ENCODE data around the gene PIP5K1B.

Gene PIP5K1B

DNA sequence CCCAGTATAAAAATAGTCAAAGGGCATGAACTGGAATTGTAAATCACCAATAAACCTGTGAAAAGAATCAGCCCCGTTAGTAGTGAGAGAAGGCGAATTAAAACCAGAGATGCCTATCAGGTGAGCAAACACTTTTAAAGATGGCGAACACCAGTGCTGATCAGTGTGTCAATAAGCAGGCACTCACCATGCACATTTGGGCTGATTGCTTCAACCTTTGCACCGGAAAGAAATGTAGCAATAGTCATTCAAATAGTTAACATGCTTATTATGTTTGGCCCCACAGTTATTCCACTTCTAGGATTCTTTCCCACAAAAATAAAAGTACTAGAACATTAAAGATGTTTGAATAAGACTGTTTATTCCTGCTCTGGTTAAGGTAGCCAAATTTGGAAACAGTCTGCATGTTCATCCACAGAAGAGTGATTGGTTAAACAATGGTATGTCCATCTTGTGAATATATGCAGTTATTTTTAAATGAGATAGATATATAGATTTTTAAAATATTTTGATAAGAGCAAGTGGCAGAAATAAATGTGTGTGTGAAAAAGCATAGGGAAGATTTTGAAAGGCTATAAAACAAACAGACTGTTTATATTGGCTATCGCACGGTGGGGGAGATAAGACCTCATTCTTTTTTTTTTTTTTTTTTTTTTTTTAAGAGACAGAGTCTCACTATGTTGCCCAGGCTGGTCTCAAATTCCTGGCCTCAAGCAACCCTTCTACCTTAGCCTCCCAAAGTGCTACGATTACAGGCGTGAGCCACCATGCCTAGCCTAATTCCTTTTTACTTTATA is 112.2 kb downstream of the PIP5K1B start:
- no peak for DNase-seq (ENCODE audit: low spot score)

DNA sequence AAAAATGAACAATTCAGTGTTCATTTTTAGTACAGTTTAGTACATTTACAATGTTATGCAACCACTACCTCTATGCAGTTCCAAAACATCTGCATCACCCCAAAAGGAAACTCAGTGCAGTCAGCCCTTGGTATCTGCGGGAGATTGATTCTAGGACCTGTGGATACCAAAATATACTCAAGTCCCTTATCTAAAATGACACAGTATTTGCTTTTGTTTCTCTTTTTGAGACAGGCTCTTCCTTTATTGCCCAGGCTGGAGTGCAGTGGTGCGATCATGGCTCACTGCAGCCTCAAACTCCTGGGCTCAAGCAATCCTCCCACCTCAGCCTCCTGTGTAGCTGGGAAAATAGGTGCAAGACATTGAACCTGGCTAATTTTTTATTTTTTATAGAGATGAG is 114.0 kb downstream of the PIP5K1B start:
- DNase-seq (ENCODE audit: low spot score), result no peak

DNA sequence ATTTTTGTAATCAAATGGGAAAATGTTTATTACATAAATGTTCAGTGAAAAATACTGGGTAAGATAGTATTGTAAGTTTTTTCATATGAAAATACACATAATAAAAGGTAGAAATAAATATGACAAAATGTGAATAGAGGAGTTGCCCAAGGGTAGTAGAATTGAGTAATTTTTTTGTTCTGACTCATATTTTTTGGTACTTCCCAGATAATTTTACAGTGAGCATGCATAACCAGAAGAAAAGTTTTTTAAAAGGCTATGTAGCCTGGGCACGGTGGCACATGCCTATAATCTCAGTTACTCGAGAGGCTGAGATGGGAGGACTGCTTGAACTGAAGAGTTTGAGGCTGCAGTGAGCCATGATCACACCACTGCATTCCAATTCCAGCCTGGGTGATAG is 116.9 kb downstream of the PIP5K1B start:
- no peak for DNase-seq (ENCODE audit: low spot score)

DNA sequence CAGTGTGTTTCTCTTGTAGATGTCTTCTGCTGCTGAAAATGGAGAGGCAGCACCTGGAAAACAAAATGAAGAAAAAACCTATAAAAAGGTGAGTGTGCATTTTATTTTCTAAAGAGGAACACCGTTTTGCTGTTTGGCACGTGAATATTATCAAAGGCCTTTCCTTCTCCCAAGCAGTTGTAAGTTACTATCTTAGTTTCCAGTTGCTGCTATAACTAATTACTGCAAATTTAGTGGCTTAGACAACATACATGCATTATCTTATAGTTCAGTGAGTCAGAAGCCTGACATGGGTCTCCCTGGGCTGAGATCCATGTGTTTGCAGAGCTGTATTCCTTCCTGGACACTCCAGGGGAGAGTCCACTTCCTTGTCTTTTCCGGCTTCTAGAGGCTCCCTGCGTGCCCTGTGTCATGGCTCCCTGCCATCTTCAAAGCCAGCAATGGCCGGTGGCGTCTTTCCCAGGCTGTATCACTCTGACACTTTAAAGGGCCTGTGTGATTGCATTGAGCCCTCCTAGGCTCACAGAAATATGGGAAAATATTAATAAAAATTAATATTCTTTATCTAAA is 117.6 kb downstream of the PIP5K1B start:
- DNase-seq (ENCODE audit: low spot score), result no peak

DNA sequence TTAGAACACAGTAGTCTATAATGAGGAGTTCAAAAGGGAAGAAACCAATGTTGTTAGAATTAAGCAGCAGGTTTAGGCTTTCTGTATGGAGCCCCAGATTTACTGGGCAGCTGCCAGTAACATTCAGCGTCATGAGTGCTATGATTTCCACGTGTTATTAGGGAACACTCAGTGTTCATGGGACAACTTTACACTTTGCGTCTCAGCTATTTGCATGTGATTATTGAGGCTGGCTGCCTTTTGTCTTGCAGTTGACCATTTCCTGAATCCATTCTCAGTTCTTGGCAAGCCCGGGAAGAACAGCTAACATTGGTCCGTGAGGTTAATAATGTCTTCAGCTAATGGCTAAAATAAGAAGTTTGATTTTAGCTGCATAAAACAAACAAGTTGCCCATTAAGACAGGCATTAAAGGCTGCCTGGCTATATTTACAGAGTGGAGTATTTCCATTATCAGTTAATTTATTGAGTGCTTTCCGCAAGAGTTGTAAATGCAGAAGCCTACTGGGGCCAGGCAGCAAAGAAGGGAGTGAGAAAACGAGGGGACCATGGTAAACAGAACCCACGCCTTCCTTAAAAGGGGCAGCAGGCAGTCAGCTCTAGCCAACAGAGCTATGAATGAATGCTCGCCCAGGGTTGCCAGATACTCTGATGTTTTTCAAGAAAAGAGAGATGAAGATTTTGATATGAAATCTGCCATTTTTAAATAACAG is 120.9 kb downstream of the PIP5K1B start:
- DNase-seq (ENCODE audit: low spot score), result no peak

DNA sequence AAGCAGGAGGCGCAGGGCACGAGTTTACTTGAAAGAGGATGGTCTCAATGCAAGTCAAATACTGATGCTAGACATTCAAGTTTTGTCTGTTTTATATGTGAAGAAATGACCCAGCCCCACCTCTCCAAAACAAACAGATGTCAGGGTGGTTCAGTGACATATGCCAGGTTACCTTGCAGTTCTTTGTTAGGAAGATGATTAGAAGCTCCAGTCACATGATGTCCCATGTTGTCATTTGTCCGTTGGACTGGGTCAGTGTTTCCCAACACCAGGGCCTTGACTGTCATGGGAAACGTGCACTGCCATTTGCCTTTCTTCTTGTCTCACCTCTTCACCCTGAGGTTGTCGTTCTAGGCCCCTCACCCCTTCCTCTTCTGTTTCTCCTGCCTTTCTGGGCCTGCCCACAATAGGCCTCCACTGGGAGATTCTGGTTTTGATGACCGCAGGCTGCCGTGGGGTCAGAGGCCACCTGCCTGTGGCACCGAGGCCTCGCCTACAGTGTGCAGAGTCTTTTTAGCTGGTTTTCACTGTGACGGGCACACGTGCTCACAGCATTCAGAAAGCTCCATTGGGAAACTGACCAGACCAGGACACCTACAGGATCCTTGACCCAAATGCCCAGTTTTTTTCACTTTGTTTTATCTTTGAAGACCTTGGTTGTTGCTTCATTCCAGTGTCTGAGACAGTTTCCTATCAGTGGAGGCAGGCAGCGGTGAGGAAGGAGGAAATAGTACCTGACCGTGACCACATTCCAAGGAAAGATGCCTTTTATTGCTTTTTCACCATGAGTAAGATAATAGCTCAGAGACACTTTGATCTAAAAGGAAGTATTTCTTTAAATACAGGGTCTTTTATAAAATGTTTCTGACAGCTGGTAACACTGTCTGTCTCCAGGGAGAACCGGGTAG is 123.1 kb downstream of the PIP5K1B start:
- DNase-seq (ENCODE audit: low spot score), result no peak

DNA sequence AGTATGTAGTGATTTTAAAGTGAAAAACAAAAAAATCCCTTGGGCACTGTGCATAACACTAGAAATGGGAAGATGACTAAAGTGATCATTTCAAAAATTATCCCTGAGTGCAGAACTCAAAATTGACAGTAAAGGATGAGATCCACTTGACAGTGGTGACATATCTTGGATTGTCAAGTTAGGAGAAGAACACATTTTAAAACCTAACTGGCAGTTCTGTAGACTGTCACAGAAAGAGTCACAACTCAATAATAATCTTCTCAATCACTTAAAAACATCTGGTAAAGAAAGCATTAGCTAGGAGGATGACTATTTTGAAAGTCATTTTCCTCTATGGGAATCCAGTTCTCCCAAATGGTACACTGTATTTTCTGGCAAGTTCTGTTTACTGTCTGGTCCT is 127.1 kb downstream of the PIP5K1B start:
- no peak for DNase-seq (ENCODE audit: low spot score)

DNA sequence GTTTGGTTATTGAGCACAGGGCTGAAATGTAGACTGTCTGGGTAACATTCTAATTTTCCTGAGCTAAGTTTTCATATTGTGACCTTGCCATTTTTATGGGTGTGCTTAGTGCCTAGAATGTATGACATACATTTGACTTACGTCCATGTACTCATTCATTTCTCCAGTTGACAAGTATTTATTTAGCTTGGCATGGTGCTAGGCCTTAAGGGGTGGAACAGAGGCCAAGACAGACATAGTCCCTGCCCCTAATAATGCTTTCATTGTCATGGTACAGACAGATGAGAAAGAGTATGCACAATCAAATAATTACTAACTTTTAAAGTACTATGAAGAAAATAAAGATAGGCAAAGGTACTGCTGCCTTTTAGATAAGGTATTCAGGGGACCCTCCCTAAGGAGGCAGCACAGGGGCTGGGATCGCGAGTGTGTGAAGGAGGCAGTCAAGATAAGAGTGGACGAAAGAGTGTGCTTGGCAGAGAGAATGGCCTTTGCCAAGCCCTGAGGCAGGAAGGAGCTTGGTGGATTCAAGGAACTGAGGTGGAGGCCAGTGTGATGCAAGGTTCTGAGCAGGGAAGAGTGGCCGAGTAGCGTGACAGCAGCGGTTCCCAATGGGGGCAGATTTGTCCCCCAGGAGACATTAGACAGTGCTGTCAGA is 128.0 kb downstream of the PIP5K1B start:
- DNase-seq (ENCODE audit: low spot score), result no peak

DNA sequence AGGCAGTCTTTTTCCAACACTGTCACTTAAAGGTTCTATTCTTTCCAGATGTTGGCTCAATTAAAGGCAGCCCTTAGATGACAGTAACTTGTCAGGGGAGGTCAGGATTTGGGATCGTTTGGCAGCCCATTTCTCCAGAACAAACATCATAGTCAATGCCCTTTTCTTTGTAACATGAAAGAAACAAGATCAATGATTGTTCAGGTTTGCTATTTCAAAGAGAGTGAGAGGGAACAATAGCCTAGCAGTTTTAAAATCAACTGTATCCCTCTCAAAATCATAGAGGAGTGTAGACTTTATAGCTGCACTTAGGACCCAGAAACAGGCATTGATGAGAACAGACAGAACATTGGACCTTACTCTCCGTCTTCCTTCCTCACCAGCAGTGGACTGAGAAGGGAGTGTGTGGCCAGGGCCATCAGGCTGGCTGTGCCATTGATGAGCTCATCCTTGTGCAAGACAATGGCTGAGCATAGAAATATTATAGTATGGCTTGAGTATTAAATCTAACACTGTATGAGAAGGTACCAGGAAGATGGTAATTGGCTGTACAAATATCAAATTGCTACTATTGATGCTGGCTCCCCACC is 130.0 kb downstream of the PIP5K1B start:
- DNase-seq (ENCODE audit: low spot score), result no peak

DNA sequence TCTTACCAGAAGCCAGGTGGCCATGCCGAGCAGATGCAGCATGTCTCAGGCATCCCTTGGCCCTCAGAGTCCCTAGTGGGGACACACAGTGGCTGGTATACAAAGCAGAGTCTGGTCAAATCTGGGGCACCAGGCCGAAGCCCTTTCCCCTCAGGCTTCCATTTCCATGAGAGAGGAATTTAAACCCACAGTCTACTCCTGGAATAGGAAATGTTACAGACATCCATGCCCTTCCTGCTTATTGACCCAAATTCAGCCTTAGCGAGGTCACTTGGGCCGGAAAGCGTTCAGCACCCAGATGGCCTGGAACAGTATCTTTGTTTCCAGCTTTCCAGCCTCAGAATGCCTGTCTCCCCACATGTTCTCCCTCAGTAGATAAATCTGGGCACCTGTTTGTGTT is 131.7 kb downstream of the PIP5K1B start:
- DNase-seq (ENCODE audit: low spot score), result no peak

DNA sequence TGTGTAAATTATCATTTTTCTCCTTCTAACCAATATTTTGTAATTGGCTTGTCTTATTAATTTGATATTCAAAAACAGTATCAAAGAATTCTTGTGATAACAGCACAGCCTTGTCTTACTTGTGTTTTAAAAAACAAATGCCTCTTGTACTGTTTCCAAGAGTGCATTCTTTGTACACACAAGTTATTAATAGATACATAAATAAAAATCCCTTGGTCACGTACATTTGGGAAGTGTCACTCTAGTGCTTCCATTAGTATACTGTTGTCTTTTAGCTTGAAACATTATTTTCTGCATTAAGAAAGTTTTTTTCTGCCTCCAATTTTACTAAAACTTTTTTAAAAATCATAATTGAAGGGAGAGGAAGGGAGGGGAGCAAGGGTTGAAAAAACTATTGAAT is 133.2 kb downstream of the PIP5K1B start:
- no peak for DNase-seq (ENCODE audit: low spot score)

DNA sequence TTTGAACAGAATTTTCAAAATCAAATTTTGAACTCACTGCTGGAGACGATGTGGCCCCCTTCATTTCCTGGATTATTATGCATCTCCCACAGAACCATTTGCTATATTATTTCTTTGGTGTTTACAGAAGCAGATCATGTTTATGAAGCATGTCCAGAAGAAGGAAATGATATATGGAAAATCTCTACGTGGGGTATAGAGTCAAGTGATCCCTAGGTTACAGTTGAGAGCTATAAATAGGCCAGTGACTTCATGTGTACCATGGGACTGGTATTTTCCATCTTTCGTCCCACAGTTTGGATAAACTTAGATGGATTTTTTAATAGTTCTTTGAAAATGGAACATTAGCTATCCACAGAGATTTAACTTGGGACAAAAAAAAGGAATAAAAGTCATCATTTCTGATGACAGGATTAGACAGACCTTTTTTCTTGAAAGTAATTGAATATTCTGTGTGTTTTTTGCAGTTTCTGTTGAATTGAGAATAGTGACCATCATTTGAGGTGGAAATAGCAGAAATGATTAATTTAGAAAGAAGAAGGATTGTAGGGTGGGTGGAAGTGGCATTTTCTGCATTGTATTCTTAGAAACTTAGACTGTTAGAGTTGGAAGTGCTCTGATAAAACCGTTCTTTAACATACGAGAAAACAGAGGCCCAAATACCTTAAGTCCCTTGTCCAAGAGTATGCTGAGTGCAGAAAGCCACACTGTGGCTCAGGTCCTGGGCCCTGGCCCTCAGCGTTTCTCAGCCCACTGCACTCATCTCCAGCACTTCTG is 136.4 kb downstream of the PIP5K1B start:
- no peak for DNase-seq (ENCODE audit: low spot score)

DNA sequence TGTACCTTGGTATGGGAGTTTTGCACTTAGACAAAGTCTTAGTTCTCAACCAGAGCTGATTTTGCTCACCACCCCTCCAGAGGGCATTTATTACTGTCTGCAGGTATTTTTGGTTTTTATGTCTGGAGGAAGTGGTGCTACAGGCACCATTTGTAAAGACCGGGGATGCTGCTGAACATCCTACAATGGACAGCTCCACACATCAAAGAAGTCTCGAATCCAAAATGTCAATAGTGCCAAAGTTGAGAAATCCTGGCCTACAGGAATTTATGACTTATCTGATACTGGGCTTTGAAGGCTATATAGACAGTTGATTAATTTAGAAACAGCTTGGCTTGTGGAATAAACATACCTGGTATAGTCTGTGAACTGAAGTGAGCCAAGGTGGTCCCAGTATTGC is 137.5 kb downstream of the PIP5K1B start:
- DNase-seq (ENCODE audit: low spot score), result no peak

DNA sequence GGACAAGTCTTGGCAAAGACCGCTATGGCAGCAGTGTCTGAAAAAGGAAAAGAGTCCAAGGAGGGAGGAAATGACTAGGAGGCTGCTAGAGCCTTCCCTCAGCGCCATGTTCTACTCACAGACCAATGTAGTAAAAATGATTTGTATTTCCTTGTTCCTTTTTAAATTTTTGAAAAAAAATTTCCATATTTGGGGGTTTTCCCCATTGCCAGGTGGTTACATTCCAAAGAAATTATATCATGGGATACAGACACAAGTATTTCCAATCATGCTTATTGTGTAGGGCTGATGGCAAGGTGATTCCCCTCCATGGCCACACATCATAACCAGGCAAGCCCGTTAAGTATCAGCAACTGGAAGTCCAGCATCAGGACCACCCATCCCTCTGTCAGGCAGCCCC is 138.2 kb downstream of the PIP5K1B start:
- peak; percentile 80 for DNase-seq (ENCODE audit: low spot score)

DNA sequence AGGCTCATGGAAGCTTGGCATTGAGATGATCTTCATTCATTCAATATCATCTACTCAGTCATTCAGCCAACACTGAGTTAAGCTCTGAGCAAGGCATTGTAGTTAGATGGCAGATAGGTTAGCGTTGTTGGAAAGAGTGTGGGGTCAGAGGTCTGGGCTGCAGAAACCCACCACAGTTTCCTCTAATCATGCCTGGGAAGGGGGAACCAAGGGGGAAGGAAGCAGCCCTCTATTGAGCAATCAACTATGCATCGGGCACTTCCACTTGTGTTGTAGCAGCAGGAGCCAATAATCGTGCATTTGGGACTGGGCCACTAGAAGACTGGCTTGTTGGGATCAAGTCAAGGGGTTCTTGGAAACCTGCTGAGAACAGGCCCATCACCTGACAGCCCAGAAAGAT is 139.1 kb downstream of the PIP5K1B start:
- no peak for DNase-seq (ENCODE audit: low spot score)

DNA sequence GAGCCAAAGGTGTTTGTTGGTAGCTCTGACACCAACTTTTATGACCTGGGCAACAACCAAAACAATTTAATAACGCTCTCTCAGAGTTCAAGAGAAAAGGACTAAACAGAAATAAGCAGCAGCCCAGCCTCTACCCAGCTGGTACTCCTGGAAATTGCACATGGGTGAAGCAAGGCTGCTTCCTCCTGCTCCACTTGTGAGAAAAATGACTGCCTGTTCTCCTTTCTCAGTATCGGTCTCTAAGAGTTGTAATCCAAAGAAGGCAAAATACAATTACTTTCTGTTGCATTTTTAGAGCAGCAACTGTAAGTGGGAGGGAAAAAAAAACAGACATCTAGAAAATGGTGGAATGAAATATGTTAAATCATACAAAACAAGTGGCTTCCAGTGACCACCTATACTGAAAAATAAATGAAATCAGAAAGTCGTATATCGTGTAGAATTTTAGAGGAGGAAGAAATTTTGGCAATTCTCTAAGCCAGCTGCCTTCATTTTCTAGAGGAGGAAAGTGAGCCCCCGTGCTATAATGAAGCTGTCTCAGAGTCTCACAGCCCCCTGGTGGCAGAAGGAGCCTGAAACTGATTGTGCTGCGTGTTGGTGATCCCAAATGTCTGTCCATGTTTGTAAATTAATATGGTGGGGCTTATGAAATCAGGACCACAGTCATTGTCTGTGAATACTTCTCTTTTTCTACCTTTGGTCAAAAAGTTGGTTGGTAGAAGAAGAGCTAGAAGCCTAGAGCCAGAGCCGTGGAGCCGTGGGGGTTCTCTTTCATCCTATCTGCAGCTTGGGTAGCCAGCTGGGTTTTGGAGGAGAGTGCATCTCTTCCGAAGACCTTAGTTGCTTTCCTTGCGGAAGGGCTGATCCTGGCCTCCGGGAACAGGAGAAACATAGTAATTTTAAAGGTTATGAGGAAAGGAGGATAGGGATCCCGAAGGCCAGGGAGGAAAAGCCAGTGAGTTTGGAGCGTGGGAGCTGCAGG is 139.9 kb downstream of the PIP5K1B start:
- no peak for DNase-seq (ENCODE audit: low spot score)

DNA sequence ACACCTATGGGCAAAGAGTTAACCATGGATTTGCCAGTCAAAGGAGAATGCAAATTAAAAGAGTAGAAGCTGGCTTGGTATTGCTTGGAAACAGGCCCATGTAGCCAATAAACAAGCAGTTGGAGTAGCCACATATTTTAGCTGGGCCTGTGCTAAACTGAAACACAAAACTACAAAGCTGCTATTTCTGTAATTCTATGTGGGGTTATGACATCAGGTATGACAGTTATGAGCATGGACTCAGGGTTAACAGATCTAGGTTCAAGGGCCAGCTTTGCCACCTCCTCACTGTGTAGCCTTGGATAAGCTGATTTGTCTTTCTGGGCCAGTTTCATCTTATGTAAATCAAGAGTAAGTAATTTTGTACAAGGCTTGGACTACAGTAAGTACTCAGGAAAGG is 142.7 kb downstream of the PIP5K1B start:
- no peak for DNase-seq (ENCODE audit: low spot score)

DNA sequence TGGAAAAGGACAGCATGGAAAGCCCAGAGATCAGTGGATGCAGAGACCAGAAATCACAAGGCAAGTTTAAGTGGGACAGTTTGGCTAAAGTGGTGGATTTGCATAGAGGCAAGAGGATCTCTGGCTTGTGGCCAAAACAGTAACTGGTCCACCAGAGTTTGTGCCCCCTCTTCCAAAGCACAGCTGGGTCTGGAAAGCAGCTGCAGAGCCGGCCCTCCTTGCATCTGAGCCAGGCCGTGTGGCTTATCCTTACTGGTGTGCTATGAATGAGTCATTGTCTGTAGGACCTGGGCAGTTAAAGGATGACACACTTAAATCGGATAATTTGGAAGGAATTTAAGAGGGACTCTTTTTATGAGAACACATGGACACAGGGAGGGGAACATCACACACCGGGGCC is 146.6 kb downstream of the PIP5K1B start:
- peak; percentile 28 for DNase-seq (ENCODE audit: low spot score)

DNA sequence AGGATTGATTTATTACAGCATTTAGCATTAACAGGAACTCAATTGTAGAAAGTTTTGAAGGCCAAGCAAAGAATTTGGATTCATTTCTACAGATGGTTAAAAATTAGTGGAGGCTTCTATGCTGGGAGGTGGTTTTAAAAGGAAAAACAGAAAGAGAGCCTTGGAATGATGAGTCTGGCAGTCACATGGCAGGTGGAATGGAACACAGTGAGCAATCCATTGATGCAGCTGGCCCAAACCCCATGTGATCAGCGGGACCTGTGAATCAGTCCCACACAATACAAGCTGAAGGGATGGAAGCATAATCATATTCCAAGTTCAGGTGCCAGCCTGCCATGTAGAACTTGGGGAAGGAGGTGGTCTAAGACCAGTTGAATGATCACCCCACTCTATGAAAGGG is 147.9 kb downstream of the PIP5K1B start:
- DNase-seq (ENCODE audit: low spot score), result peak; percentile 48
